ENCODE measurements around the gene TEX19.
A peak's percentile ranks its signal among the peaks of the same experiment; 100 is the strongest.
"Not testable (repeated sequence)": the region's sequence is repeated elsewhere in the genome, so short reads cannot be mapped to it uniquely, and the experiment has no call there.

Gene TEX19

GRCh38 chr17:82338858-82339633 lies 20.0 kb upstream of the TEX19 start:
- DNase-seq (ENCODE audit: low read depth) = peak; percentile 38

DNA sequence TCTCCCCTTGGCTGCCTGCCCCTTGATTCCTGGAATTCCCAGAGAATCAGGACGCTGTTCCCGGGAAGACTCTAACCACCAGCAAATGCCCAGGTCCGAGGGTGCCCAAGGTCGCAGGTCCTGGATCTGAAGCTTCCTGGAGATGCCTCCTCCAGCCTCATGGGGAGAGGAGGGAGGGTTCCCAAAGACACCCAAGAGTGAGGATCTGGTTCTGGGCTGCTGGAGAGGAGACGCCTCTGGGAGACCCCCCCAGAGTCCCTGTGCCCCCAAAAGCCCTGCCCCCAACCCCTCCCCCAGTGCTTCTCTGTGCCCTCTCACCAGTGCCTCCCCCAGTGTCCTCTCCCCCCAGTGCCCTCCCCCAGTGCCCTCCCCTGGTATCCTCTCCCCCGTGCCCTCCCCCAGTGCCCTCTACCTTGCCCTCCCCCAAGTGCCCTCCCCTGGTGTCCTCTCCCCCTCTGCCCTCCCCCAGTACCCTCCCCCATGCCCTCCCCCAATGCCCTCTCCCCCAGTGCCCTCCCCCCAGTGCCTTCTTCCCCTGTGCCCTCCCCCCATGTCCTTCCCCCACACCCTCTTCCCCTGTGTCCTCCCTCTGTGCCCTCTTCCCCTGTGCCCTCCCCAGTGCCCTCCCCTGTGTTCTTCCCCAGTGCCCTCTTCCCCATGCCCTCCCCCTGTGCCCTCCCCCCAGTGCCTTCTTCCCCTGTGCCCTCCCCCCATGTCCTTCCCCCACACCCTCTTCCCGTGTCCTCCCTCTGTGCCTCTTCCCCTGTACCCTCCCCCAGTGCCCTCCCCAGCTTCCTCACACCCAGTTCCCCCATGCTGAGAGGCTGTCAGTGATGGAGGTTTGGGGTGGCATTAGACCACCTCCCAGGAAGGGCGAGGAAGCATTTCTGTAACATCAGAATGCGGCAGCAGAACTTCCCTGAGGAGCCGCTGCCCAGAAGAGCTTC lies 19.1 kb upstream of the TEX19 start:
- no peak for DNase-seq (ENCODE audit: low read depth)

DNA sequence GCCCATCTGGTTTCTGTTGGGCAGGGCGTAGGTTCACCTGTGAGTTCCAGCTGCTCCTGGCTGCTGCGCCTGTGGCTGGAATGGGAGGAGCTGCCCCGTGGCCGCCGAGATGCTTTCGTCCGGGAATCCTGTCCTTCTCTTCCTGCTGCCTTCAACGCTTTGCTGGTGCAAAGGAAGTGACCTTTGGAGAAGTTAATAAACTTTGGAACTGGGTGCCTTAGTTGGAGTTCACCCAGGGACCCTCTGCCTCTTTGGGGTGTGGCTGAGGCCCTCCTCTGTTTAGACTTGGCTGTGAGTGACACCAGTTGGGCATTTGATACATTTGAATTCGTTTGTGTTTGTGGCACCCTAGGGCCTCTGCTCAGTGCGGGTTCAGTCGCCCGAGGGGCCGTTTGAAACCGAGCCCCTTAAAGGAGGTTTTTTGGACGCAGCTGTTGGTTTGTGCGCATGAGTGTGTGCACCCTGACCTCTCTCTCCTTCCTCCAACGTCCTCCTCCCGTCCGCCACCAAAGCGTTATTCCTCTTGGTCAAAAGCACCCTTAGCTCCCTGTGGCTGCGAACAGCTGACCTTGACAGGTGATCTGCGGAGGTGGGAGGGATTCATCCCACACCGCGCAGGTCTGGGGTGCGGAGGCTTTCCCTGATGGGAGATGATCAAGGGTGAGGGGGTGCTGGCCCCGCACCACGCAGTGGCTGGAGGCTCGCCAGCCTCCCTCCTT lies 16.5 kb upstream of the TEX19 start:
- no peak for DNase-seq (ENCODE audit: low read depth)

DNA sequence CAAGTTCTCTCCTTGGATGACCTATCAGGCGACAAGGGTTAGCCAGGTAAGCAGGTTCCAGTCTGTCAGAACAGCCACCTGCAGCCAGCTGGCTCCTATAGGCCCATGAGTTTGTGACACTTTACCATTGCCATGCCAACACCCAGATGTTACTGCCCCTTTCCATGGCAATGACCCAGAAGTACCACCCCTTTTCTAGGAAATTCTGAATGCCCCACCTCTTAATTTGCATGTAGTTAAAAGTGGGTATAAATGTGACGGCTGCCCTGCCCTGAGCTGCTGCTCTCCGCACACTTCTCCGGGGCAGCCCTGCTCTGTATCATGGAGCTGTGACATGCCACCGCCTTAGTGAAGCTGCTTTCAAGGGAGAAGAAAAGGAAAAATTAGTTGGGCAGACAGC lies 15.5 kb upstream of the TEX19 start:
- DNase-seq (ENCODE audit: low read depth) = no peak

DNA sequence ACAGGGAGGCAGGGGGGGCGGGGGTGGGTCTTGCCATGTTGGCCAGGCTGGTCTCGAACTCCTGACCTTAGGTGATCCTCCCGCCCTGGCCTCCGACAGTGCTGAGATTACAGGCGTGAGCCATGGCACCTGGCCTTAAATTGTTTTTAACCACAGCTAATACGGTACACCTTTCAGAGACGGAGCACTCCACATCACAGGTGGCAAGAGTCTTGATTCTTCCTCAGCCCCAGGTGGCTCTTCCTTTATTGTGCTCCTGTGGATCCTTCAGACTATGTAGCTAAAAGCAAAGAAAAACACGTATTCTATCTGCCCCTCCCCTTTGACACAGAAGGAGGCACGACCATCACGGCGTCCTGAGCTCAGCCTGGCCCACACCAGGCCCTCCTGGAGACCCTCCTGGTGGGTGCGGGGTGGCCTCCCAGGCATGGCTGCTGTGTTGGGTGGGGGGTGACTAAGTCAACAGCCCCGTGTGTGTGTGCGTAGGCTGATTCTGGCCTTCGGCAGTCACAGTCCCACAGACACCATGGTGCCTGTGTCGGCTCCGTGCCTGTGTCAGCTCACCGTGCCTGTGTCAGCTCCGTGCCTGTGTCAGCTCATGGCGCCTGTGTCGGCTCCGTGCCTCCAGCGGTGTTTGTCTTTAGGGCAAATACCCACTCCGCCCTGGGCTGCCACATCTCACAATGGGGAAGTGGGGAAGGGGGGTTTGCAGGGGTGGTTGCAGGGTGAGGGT lies 14.7 kb upstream of the TEX19 start:
- no peak for DNase-seq (ENCODE audit: low read depth)

DNA sequence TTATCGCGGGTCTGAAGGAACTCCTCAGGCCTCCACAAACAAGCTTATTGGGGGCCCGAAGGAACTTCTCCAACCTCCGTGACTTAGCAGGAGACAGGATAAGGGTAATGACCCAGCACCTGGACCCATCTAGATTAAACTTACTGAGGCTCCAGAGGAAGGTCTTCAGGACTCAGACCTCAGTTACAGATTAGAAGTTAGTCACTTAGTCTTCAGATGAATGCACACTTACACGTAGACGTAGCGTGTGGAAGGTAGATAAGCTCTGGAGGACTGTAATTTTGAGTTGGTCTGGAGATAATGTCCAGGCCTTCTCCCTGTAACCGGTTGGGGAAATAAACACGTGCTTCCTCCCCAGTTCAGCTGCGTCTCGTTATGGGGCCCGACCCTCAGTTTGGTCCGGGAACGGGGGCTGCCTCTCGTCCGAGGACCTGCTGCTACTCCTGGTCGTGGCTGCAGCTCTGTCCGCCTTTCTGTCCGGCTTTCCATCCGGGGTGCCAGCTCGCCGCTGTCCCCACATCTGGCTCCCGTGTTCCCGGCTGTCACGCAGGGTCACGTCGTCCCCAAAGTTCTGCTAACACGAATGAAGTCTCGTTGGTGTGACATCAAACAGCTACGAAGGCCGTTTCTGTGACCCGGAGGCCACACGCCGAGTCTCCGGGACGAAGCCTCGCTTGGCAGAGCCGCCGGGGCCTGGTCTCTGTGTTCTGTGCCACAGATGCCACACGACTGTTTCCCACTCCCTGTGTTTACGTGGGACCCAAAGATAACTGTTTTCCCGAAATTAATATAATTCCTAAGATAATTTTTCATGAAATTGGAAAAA lies 13.7 kb upstream of the TEX19 start:
- no peak for DNase-seq (ENCODE audit: low read depth)

- DNase-seq (ENCODE audit: low read depth) = no peak
Measured at GRCh38 chr17:82346342-82347300, 12.4 kb upstream of the TEX19 start.

GRCh38 chr17:82347994-82348393 lies 11.1 kb upstream of the TEX19 start:
- not testable (repeated sequence) for DNase-seq (ENCODE audit: low read depth)

- no peak for DNase-seq (ENCODE audit: low read depth)
Measured at GRCh38 chr17:82348434-82348833, 10.6 kb upstream of the TEX19 start.

DNA sequence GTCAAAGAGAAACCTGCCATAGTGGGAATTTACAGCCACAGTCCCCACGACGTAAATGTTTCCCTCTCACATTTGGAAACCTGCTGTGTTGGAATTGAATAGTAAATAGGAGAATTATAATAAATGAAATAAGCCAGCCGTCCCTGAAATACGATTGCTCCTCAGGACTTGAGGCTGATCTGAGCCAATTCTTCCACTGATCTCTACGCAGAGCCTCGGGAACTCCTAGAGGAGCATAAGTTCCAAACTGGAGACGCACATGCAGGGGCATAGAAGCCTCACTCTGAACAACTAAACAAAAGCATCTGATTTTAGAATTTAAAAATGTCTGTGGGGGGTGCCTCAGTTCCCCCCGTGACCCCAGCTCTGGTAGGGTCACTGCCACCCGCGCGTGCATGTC lies 10.2 kb upstream of the TEX19 start:
- no peak for DNase-seq (ENCODE audit: low read depth)

GRCh38 chr17:82349287-82349701 lies 9.8 kb upstream of the TEX19 start:
- no peak for DNase-seq (ENCODE audit: low read depth)

DNA sequence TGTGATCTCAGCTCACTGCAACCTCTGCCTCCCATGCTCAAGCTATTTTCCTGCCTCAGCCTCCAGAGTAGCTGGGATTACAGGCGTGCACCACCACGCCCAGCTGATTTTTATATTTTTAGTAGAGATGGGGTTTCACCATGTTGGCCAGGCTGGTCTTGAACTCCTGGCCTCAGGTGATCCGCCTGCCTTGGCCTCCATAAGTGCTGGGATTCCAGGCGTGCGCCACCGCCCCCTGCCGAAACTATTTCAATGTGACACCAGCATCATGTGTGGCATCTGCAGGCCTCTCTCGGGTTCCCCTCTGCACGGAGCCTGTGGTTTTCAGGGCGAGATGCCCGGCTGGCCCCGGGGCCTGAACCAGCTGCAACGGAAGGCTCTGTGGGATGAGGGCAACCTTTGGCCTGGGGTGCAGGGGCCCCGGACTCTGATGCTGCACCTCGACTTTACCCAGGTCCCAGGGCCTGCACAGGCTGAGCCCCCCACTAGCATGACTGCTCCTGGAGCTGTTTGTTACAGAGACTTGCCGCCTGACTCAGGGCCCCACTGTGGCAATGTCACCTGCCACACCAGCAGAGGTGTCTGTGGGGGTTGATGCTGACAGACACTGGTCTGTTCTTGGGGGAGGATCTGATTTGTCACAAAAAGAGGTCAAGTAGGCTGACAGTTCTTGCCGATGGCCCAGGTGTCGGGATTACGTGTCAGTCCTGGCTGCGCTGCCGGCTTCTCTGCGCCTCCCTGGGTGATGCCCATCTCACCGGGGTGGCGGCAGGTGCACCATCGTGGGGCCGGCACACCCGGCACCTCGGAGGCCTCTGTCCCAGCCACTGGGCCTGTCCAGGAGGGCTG lies 8.6 kb upstream of the TEX19 start:
- no peak for DNase-seq (ENCODE audit: low read depth)

GRCh38 chr17:82351254-82351712 lies 7.8 kb upstream of the TEX19 start:
- no peak for DNase-seq (ENCODE audit: low read depth)

DNA sequence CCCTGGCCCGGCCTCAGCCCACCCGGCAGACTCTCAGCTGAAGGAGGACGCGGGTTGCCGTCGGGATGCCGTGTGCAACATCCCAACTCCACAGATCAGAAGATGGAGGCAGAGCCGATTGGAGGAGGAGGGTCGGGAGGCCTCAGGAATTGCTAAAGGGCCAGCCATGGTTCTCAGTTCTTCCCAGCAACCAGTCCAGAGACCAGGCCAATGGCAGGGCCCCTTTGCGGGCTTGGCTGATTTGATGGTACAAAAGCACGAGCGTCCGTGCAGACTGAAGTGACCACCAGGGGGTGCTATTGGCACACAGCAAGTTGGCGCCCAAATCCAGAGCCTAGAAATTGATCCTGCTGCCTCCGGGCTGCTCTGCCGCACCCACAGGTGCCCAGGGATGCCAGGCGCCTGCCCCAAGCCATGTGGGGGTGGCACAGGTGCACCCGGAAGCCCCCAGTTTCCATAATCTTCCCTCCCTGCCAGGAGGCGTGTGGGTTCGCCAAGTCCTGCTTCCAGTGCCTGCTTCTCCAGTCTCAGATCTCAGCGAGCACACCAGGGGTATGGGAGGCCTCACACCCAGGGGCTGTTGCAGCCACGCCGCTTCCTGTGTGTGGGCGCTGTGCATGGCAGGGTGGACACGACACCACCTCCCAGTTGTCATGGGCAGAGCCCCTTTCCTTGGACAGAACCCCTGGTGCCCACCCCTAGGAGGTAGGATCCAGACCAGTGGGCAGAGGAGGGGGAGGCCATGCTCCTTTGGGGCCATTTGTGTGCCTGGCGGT lies 7.1 kb upstream of the TEX19 start:
- peak; percentile 27 for DNase-seq (ENCODE audit: low read depth)

GRCh38 chr17:82353484-82353883 lies 5.6 kb upstream of the TEX19 start:
- no peak for DNase-seq (ENCODE audit: low read depth)

DNA sequence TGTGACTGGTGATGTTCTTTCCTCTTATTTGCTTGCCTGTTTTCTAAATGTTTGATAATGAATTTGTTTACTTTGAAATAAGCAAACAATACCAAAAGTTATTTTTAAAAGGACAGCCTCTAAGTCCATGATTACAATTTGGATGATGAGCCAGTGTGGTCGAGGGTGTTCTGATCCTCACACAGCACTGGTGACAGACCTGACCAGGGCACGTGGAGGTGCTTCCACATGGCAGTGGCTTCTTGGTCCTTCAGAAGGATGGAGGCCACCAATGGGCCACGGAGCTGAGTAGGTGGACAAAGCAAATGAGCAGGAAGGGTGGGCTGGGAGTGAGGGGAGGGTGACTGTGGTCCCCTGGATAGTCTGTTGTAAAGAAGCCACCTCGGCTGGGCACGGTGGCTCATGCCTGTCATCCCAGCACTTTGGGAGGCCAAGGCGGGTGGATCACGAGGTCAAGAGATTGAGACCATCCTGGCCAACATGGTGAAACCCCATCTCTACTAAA lies 4.2 kb upstream of the TEX19 start:
- no peak for DNase-seq (ENCODE audit: low read depth)

GRCh38 chr17:82355770-82356427 lies 3.1 kb upstream of the TEX19 start:
- no peak for DNase-seq (ENCODE audit: low read depth)
